SK-N-SH (cell line): ENCODE data around the gene GLRB.

ENCODE experiments used
- CTCF ChIP-seq: fragments of 200-600 bp; sonication (generic); IDR thresholded peaks from 2 replicates; pipeline ENCODE4 v1.6.1; 2017; ENCODE audit warnings: antibody characterized with exemption, mild to moderate bottlenecking, moderate library complexity
- EP300 ChIP-seq, 2 experiments: IDR thresholded peaks; 2 replicates each; pipeline versions ENCODE4 v1.4.0 to v1.6.1; 2012; ENCODE audit warnings: borderline replicate concordance in 1 of 2, low read depth in 1 of 2, low read length in 1 of 2
- EZH2phosphoT487 ChIP-seq: fragments of 200-600 bp; sonication (generic); IDR thresholded peaks from 2 replicates; pipeline ENCODE4 v1.6.1; 2017; ENCODE audit warnings: low read depth, mixed run types, mild to moderate bottlenecking, antibody characterized with exemption, moderate library complexity, borderline replicate concordance
- GABPA ChIP-seq: IDR thresholded peaks from 2 replicates; pipeline ENCODE4 v1.4.0; 2012; ENCODE audit warnings: low read depth, mild to moderate bottlenecking
- MEF2A ChIP-seq: IDR thresholded peaks from 2 replicates; pipeline ENCODE4 v1.4.0; 2012; ENCODE audit warnings: low read depth, borderline replicate concordance
- MXI1 ChIP-seq: IDR thresholded peaks from 2 replicates; pipeline ENCODE4 v1.6.1; 2012; ENCODE audit warnings: mild to moderate bottlenecking, low read depth, low read length, improper control_type of control experiment
- POLR2AphosphoS5 ChIP-seq: IDR thresholded peaks from 2 replicates; pipeline ENCODE4 v1.6.1; 2012; ENCODE audit warnings: low read depth, low read length
- RAD21 ChIP-seq: IDR thresholded peaks from 2 replicates; pipeline ENCODE4 v1.6.1; 2012; ENCODE audit warnings: mild to moderate bottlenecking, low read length
- REST ChIP-seq: IDR thresholded peaks from 2 replicates; pipeline ENCODE4 v1.6.1; 2012; ENCODE audit warnings: mild to moderate bottlenecking, low read depth, low read length, moderate library complexity
- SIN3A ChIP-seq: IDR thresholded peaks from 2 replicates; pipeline ENCODE4 v1.6.1; 2012; ENCODE audit warnings: low read depth, mild to moderate bottlenecking, low read length, moderate library complexity, borderline replicate concordance
- TAF1 ChIP-seq: IDR thresholded peaks from 2 replicates; pipeline ENCODE4 v1.6.1; 2012; ENCODE audit warnings: low read depth, mild to moderate bottlenecking, low read length, moderate library complexity, borderline replicate concordance
- TF ChIP-seq, protein P1 (sequence below): IDR thresholded peaks from 2 replicates; pipeline ENCODE4; 2012
- TF ChIP-seq, protein P2 (sequence below): IDR thresholded peaks from 2 replicates; pipeline ENCODE4 v1.4.0; 2012; ENCODE audit warnings: low read depth
- TF ChIP-seq, protein P3 (sequence below): fragments of 150-350 bp; IDR thresholded peaks from 2 replicates; pipeline ENCODE4 v1.6.1; 2017; ENCODE audit warnings: antibody characterized with exemption, low read length, low read depth, borderline replicate concordance

DNA sequence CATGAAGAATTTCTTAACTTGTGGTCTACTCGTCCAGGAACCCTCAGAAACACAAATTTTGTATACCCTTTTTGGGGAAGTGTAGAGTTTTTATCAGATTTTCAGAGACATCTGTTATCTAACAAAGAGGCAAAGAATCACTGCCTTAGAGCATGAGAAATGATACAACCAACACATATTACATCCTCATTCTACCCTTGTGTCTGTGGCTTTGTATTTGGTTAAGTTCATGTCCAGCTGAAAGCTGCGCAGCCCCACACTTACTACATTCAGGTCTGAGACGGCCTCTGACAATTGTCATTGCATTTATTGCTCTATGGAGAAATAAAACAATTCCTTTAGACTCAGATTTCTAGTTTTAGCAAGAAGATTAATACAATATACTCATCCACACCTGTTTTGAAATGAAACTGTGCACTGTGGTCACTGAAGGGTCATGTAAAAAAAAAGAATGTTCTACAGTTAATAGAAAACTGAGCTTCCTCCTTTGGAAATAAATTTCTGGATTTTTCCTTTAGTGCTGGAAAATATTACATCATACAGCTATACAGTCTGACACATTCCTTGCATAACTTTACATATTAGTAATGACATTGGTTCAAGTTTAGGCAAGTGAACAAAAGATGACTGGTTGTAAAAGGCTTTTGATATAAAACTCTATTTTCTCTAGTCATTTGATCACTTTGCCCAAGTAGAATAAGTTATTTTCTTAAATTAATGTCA lies 39.8 kb downstream of the GLRB start:
- TF ChIP-seq CTCF (no peak), REST (no peak), GABPA (no peak), MEF2A (no peak), POLR2AphosphoS5 (no peak), SIN3A (no peak), EP300 (IDR thresholded peaks at IDR 0.05; ENCODE audit: borderline replicate concordance in 1 of 2, low read depth in 1 of 2, low read length in 1 of 2) (peak in 1 of 2 experiments; percentile 89; a peak in 2 of 4 replicates), RAD21 (no peak), MXI1 (no peak), TAF1 (no peak), EZH2phosphoT487 (no peak)
- TF ChIP-seq, protein P1, sequence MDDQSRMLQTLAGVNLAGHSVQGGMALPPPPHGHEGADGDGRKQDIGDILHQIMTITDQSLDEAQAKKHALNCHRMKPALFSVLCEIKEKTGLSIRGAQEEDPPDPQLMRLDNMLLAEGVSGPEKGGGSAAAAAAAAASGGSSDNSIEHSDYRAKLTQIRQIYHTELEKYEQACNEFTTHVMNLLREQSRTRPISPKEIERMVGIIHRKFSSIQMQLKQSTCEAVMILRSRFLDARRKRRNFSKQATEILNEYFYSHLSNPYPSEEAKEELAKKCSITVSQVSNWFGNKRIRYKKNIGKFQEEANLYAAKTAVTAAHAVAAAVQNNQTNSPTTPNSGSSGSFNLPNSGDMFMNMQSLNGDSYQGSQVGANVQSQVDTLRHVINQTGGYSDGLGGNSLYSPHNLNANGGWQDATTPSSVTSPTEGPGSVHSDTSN = peak; percentile 74
- TF ChIP-seq, protein P2, sequence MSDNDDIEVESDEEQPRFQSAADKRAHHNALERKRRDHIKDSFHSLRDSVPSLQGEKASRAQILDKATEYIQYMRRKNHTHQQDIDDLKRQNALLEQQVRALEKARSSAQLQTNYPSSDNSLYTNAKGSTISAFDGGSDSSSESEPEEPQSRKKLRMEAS = 0 out of 2 replicates have a peak, but pooled peaks have one; percentile 44
- TF ChIP-seq, protein P3, sequence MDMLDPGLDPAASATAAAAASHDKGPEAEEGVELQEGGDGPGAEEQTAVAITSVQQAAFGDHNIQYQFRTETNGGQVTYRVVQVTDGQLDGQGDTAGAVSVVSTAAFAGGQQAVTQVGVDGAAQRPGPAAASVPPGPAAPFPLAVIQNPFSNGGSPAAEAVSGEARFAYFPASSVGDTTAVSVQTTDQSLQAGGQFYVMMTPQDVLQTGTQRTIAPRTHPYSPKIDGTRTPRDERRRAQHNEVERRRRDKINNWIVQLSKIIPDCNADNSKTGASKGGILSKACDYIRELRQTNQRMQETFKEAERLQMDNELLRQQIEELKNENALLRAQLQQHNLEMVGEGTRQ = no peak
